ENCODE measurements around the gene PDLIM5.
"Not testable (repeated sequence)": the region's sequence is repeated elsewhere in the genome, so short reads cannot be mapped to it uniquely, and the experiment has no call there.

Gene PDLIM5

DNA sequence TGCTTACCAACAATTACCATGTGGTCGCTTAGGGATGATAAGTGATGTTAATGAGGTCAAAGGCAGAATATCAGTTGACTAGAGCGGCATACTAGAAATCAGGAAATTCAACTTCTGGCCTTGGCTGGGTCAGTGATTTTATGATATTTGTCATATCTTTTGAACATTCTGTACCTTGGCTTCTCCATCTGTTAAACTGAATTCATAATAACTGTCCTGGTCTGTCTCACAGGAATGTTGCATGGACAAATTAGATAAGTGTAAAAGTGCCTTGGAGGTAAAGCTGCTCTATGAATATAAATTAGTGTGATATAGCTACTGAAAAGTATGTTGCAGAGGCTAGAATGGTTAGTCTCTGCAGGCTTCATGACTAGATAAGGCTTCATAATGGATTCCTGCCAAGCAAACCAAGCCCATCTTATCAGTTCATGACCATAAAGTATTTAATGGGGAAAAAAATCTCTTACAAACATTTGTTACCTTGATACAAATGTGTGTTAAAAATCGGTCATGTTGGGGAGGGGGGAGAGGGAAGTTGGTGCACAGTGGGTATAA, 201.4 kb downstream of the PDLIM5 start:
- Mint-ChIP-seq H3K27ac (no peak overlapping the region), H3K36me3 (peaks cover 4% of the 10 kb centered on the region), H3K4me3 (no peak overlapping the region), H3K9me3 (no peaks in the 10 kb centered on the region), H3K4me1 (no peaks in the 10 kb centered on the region)
- DNase-seq (ENCODE audit: low spot score in 2 of 2) (no peak), ATAC-seq (no peak)

DNA sequence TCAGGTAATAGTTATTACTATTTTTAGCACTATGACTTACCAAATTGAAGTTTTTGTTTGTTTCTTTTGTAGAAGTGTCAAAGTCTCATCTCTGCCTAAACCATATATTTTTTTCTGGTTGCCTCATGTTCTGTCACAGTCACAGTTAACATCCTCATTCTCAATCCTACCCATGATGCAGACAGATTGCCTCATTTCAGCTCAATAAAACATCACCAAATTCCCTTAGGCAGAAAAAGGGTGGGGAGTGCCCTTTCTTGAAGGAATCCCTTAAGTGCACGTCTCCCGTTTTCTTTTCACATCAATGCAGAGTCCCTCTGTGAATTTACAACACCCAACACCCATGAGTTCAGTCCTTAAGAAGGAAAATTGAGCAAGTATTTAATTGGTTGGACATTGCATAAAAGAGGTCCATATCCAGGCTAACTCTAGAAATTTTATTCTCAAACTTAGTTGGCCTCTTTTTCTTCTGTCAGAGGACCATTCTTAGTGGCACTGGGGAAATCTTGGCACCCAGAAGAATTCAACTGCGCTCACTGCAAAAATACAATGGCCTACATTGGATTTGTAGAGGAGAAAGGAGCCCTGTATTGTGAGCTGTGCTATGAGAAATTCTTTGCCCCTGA, 202.4 kb downstream of the PDLIM5 start:
- H3K27ac Mint-ChIP-seq = no peak overlapping the region
- no peak for DNase-seq (ENCODE audit: low spot score in 2 of 2)
- no peak overlapping the region for H3K4me3 Mint-ChIP-seq
- H3K36me3 Mint-ChIP-seq = peaks cover 11% of the 10 kb centered on the region
- no peak for ATAC-seq
- no peaks in the 10 kb centered on the region for H3K4me1 Mint-ChIP-seq
- H3K9me3 Mint-ChIP-seq = no peaks in the 10 kb centered on the region

DNA sequence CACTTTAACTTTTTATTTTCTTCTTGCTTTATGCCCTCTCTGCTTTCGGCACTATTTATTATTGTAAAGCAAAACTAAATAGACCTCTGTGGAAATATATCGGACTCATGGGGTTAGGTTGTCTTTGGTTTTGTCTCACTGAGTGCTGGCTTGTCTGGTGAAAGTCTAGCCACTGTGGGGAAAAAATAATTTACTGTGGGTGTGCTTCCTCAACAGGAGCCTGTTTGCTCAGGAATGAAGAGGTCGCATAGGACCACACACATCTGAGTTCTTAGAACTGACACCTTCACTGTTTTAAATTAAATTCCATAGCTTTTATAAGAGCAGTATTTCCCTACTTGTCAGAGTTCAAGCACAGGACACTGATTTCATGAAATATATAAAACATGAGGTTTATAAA, 203.0 kb downstream of the PDLIM5 start:
- no peak overlapping the region for H3K27ac Mint-ChIP-seq
- no peak for DNase-seq (ENCODE audit: low spot score in 2 of 2)
- peaks cover 13% of the 10 kb centered on the region for H3K36me3 Mint-ChIP-seq
- no peak overlapping the region for H3K4me3 Mint-ChIP-seq
- ATAC-seq = no peak
- no peaks in the 10 kb centered on the region for H3K4me1 Mint-ChIP-seq
- H3K9me3 Mint-ChIP-seq = no peaks in the 10 kb centered on the region

DNA sequence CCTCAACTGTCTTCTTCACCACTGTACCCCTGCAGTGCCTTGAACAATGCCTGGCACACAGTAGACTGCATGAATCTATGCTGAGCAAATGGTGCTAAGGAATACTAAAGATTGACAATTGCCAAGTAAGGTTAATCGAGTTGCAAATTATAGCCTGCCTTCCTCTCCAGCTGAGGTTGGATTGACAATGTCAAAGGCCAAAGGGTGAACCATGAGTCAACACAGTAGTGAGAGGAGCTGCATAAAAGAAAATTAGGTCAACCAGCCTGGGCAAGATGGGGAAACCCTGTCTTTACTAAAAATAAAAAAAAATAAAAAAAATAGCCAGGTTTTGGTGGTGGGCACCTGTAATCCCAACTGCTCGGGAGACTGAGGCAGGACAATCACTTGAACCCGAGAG, 208.9 kb downstream of the PDLIM5 start:
- ATAC-seq = no peak
- no peak overlapping the region for H3K27ac Mint-ChIP-seq
- peaks cover 25% of the 10 kb centered on the region for H3K36me3 Mint-ChIP-seq
- no peaks in the 10 kb centered on the region for H3K4me1 Mint-ChIP-seq
- H3K4me3 Mint-ChIP-seq = no peak overlapping the region
- no peak for DNase-seq (ENCODE audit: low spot score in 2 of 2)
- H3K9me3 Mint-ChIP-seq = no peaks in the 10 kb centered on the region

DNA sequence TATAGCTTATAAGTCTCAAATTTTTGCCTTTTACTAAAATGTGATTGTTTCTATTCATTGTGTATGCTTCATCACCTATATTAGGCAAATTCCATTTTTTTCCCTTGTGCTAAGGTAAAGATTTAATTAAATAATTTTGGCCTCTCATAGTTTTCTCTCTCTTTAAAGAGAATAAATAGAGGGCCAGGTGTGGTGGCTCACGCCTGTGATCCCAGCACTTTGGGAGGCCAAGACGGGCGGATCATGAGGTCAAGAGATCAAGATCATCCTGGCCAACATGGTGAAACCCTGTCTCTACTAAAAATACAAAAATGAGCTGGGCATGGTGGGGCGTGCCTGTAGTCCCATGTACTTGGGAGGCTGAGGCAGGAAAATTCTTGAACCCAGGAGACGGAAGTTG, 213.3 kb downstream of the PDLIM5 start:
- not testable (repeated sequence) for H3K4me3 Mint-ChIP-seq; H3K9me3 Mint-ChIP-seq; ATAC-seq; H3K4me1 Mint-ChIP-seq; H3K27ac Mint-ChIP-seq; DNase-seq (ENCODE audit: low spot score in 2 of 2)
- peaks cover 16% of the 10 kb centered on the region for H3K36me3 Mint-ChIP-seq

DNA sequence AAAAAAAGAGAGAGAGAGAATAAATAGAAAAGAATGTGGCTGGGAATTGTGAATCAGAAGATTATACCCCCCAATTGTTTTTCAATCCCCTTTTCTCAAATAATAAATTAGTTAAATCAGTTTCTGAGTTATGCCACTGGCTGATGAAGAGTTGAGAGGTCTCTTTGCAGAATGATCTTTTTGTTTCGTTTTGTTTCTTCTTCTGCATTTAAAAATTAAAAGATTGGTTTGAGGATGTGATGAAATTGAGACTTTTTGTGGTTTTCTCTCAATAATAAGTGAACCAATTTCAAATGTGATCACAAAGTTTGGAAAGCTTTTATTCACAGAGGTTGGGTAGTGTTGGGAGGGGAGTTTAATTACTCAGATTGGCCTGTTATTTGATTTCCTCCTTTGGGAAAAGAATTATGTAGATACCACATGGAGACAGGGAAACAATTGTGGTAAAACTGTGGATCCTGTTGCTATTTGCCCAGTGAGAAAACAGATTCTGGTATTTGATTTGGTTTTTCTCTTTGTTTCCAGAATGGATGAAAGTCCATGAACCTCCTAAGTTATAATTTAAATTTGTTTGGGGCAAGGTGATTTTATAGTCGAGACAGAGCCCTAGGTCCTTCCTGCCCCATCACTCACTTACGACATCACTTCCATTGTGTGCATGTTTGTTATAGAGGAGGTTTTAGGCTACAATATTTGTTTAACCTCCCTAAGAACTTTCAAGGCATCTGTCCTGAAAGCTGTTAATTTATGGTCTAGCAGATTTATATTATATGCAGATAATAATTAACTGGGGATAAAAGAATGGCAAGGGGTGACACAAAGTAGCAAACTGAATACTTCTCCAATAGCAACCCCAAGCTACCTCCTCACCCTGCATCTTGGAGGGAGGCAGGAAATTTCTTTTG, 214.0 kb downstream of the PDLIM5 start:
- H3K9me3 Mint-ChIP-seq = no peaks in the 10 kb centered on the region
- ATAC-seq (no peak), DNase-seq (ENCODE audit: low spot score in 2 of 2) (no peak)
- H3K4me3 Mint-ChIP-seq = no peak overlapping the region
- no peak overlapping the region for H3K27ac Mint-ChIP-seq
- H3K4me1 Mint-ChIP-seq = no peaks in the 10 kb centered on the region
- peaks cover 16% of the 10 kb centered on the region for H3K36me3 Mint-ChIP-seq

DNA sequence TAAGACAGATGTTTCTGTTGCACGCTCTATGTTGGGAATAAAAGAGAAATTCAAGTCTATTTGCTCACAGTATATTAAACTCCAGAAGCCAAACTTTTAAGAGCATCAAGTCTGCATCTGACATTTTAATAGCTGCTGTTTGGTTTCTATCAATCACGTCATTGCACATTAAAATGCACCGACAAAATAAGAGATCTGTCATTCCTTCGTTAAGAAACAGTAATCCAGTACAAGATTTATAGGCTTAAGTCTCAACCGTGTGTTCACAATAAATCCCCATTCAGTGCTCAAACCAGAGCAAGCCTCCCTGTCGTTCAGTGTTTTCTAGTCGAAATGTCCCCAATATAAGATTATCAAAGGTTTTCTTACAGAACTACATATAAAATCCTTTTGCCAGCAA, 217.0 kb downstream of the PDLIM5 start:
- ATAC-seq (no peak), DNase-seq (ENCODE audit: low spot score in 2 of 2) (no peak)
- H3K9me3 Mint-ChIP-seq = no peaks in the 10 kb centered on the region
- no peaks in the 10 kb centered on the region for H3K4me1 Mint-ChIP-seq
- H3K4me3 Mint-ChIP-seq = no peak overlapping the region
- no peak overlapping the region for H3K27ac Mint-ChIP-seq
- peaks cover 8% of the 10 kb centered on the region for H3K36me3 Mint-ChIP-seq

DNA sequence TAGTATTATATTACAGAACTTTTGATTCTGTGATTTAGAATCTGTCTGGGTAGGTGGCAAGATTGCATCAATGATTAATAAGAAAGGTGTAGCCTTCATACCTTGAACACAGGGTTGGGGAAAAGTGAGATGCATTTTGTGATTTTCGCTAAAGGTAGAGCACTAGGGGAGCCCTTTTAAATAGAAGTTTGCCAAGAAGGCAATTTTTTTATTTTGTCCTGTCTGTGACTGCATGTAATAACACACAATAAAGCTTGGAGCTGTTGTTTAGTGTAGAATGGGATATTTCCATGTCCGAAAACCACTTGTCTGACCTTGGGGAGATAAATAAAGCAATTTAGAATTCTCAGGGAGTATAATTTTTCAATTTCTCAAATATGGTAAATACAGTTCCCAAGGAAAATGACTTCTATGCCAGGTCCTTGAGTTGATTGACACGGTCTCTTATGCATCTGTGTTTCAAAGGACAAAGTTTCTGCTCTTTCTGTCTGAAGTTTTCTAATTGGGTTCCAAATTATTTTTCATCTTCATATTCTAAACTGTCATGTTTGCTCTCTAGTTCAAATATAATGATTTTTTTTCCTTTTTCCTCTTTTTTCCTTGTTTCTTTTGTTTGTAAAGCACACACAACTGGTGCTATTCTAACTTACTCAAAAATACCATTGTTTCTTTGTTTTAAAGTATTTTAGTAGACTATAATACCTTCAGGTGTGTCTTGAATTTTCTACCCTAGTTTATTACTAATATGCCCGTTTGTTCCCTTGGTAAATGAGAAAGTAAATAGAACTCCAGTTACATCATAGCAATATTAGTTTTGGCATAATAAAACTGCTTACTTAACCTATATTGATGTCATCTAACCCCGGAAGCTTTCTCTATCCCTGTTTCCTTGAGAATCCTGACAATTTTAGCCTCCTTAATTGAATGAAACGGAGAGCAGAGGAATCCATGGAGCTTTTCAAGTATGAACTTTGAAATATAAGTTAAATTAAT, 218.2 kb downstream of the PDLIM5 start:
- no peaks in the 10 kb centered on the region for H3K9me3 Mint-ChIP-seq
- no peak overlapping the region for H3K4me3 Mint-ChIP-seq
- no peak overlapping the region for H3K27ac Mint-ChIP-seq
- no peak for DNase-seq (ENCODE audit: low spot score in 2 of 2)
- ATAC-seq = no peak
- H3K36me3 Mint-ChIP-seq = peaks cover 7% of the 10 kb centered on the region
- no peaks in the 10 kb centered on the region for H3K4me1 Mint-ChIP-seq

DNA sequence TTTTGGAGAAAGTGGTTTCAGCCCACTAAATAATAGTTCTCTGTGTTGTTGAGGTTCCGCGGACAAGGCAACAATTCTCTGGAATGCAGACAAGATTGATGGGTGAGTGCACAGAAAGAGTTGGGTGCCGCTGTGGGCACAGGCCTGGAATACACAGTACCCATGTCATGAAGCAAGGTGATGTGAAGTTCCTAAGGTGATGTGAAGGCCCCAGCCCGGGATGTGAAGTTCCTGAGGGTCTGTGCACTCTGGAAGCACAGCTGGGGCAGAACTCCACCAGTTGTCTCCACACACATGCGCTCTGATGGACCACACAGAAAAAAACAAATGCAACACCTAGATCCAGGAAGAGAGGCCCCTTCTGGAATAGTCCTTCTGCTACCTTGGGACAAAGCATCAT, 219.4 kb downstream of the PDLIM5 start:
- Mint-ChIP-seq H3K9me3 (no peaks in the 10 kb centered on the region), H3K4me1 (no peaks in the 10 kb centered on the region), H3K4me3 (no peak overlapping the region), H3K36me3 (no peaks in the 10 kb centered on the region), H3K27ac (no peak overlapping the region)
- no peak for DNase-seq (ENCODE audit: low spot score in 2 of 2)
- no peak for ATAC-seq

DNA sequence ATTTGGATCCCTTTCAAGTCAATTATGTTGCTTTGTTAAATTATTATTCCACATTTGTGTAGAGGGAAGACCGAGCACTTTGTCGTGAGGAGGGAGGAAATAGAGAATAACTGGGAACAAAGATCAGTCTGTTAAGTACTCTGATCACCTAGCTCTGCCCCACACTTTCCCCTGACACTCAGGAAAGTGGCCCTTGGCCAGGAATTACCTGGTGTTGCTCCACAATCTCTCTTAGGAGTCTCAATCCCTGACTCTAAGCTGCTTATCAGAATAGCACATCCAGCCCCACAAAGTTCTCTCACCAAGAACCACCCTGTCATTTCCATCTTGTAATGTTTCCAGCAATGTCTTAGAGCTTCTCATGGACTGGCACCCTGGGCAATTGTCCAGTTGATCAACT, 222.2 kb downstream of the PDLIM5 start:
- Mint-ChIP-seq H3K36me3 (no peaks in the 10 kb centered on the region), H3K4me3 (no peak overlapping the region), H3K4me1 (no peaks in the 10 kb centered on the region), H3K9me3 (no peaks in the 10 kb centered on the region), H3K27ac (no peak overlapping the region)
- DNase-seq (ENCODE audit: low spot score in 2 of 2) (no peak), ATAC-seq (no peak)

DNA sequence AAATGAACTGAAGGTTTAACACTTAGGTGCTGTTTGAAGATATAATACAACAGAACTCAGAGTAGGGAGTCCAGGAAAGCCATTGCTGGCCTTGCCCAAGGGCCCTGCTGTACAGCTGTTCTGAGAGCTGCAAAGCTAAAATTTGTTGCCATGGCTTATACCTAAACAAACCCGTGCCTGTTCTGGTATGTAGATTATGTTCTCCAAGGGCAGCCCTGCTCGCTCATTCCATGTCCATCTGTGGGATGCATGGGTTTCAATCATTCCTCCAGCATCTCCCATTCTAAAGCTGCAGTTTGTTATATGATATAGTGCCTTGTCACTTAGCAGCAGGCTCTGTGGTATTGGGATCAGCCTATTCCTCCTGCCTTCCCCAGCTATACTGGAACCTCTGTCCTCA, 225.2 kb downstream of the PDLIM5 start:
- no peaks in the 10 kb centered on the region for H3K9me3 Mint-ChIP-seq
- H3K4me3 Mint-ChIP-seq = no peak overlapping the region
- H3K27ac Mint-ChIP-seq = no peak overlapping the region
- ATAC-seq = no peak
- no peak for DNase-seq (ENCODE audit: low spot score in 2 of 2)
- H3K36me3 Mint-ChIP-seq = no peaks in the 10 kb centered on the region
- H3K4me1 Mint-ChIP-seq = no peaks in the 10 kb centered on the region

DNA sequence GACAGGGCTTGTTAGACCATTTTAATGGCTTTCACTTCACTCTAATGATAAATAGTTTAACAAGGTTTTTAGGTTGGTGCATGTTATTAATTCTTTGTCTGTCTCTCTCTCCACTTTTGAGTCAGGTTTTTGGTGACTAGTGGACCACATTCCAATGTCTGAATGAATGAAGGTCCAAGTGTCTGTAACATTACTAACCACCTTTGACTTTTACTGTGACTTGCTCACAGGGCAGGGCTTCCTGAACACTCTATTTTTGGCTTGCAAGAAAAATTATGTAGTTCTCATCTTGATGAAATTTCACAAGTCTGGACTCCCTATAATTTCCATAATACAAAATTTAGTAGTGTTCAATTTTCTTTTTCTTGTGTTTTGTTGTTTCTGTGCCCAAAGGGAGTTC, 227.2 kb downstream of the PDLIM5 start:
- no peak for ATAC-seq
- H3K36me3 Mint-ChIP-seq = no peaks in the 10 kb centered on the region

DNA sequence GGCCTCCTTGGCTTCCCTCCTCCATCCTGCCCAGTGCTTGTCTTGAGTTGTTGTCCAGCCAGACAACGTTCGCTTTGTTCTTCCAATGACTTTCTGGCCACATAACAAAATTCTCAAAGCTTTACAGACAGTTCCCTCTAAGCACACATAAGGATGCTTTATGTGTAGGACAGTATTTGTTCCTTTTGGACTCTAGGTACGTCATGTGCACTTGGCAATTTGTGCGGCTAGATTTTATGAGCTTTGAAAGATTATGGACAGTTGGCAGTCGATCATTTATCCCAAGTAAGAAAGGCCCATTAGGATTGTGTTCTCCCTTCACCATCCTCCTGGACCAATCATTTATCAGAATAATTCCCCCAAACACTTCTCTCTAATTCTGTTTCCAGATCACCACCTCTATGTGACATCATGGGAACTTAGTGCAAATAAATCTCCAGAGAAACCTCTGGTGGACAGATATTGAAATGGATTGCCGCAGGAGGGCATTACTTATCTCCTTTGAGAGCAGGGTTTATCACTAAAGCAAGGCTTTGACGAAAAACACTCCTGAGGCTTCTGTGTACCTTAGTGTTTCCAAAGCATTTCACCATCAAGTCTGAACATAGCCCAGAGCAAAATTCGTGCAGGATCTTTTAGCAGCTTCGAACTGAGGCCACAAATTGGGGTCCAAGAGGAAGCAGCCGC, 228.6 kb downstream of the PDLIM5 start:
- H3K4me1 Mint-ChIP-seq = no peaks in the 10 kb centered on the region
- ATAC-seq (no peak), DNase-seq (ENCODE audit: low spot score in 2 of 2) (no peak)
- H3K4me3 Mint-ChIP-seq = no peak overlapping the region
- no peaks in the 10 kb centered on the region for H3K36me3 Mint-ChIP-seq
- H3K9me3 Mint-ChIP-seq = no peaks in the 10 kb centered on the region
- H3K27ac Mint-ChIP-seq = no peak overlapping the region

More for the DNA sequence above, 227.2 kb downstream of the PDLIM5 start:
- no peaks in the 10 kb centered on the region for H3K9me3 Mint-ChIP-seq
- H3K4me3 Mint-ChIP-seq = no peak overlapping the region
- no peak overlapping the region for H3K27ac Mint-ChIP-seq
- H3K4me1 Mint-ChIP-seq = no peaks in the 10 kb centered on the region
- no peak for DNase-seq (ENCODE audit: low spot score in 2 of 2)

DNA sequence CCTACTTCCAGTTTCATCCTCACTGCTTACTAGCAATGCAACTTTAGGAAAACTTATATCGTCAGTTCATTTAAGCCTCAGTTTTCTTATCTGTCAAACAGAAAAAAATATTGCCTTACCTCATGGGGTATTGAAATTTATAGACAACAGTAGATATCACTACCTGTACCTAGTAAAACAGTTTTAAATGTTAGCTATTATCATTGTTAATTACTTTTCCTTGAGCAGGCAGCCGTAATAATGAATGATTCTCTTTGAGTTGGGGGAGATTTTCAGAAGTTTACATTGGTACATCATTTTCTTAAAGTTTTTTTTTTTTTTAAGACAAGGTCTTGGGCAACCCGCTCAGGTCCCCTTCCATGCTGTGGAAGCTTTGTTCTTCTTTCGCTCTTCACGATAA, 234.3 kb downstream of the PDLIM5 start:
- no peaks in the 10 kb centered on the region for H3K4me1 Mint-ChIP-seq
- H3K36me3 Mint-ChIP-seq = no peaks in the 10 kb centered on the region
- ATAC-seq (no peak), DNase-seq (ENCODE audit: low spot score in 2 of 2) (no peak)
- no peak overlapping the region for H3K4me3 Mint-ChIP-seq
- no peaks in the 10 kb centered on the region for H3K9me3 Mint-ChIP-seq
- H3K27ac Mint-ChIP-seq = no peak overlapping the region
